SU-DHL-6 (cell line): ENCODE data around the gene AJAP1.

Experiments
- CTCF ChIP-seq: fragments of 200-600 bp; sonication (generic); IDR thresholded peaks from one replicate; pipeline ENCODE4 v1.5.1; 2017; ENCODE audit warnings: antibody characterized with exemption, mild to moderate bottlenecking, low read length, moderate library complexity; ENCODE audit not compliant: insufficient read depth, poor library complexity, severe bottlenecking
- EZH2phosphoT487 ChIP-seq: fragments of 200-600 bp; sonication (generic), shearing (Covaris generic); conservative IDR thresholded peaks from 2 replicates; pipeline ENCODE4 v1.6.1; 2018; ENCODE audit warnings: mild to moderate bottlenecking, antibody characterized with exemption, low read length, moderate library complexity, mixed read lengths

DNA sequence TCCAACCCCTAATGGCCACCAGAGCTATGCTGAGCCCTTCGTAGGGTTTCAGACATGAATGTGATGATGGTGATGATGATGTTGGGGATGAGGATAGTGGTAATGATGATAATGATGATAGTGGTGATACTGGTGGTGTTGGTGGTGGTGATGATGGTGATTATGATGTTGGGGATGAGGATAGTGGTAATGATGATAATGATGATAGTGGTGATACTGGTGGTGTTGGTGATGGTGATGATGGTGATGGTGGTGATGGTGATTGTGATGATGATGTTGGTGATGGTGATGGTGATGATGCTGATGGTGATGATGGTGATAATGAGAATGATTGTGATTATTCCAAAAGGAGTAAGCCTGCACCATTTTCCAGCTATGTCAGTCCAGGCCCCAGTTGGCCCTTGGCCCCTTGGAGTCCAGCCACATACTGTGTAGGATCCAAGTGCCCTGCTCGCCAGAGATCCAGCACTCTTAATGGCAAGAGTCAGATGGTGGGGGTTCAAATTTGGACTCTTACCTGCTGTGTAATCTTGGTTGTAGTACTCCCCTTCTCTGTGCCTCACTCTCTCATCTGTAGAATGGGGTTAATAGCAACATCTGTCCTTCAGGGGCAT, 28.3 kb downstream of the AJAP1 start:
- TF ChIP-seq CTCF, result no peak
- no peak for TF ChIP-seq EZH2phosphoT487
